OCI-LY3 (cell line): Measurements from ENCODE around the gene PRDX3.

ENCODE experiments used
- EZH2phosphoT487 ChIP-seq: fragments of 200-600 bp; shearing (Covaris generic); IDR thresholded peaks from 2 replicates; pipeline ENCODE4 v1.6.1; 2018; ENCODE audit warnings: antibody characterized with exemption, mixed run types, low read depth
- TF ChIP-seq, protein P1 (sequence below): fragments of 200-600, 300-600 bp; sonication (generic); IDR thresholded peaks from 2 replicates; pipeline ENCODE4 v1.5.1; 2014; ENCODE audit warnings: antibody characterized with exemption, low read length, low read depth

DNA sequence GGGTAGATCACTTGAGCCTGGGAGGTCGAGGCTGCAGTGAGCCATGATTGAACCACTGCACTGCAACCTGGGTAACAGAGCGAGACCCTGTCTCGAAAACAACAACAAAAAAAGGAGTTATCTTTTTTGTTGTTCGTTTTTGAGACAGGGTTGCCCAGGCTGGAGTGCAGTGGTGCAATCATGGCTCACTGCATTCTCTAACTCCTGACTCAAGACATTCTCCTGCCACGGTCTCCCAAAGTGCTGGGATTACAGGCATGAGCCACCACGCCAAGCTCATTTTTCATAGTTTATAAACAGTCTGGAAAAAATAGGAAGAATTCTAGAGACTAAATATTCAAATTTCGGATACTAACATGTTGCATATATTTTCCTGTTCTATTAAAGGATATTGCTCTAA, 42.5 kb downstream of the PRDX3 start:
- TF ChIP-seq, protein P1, sequence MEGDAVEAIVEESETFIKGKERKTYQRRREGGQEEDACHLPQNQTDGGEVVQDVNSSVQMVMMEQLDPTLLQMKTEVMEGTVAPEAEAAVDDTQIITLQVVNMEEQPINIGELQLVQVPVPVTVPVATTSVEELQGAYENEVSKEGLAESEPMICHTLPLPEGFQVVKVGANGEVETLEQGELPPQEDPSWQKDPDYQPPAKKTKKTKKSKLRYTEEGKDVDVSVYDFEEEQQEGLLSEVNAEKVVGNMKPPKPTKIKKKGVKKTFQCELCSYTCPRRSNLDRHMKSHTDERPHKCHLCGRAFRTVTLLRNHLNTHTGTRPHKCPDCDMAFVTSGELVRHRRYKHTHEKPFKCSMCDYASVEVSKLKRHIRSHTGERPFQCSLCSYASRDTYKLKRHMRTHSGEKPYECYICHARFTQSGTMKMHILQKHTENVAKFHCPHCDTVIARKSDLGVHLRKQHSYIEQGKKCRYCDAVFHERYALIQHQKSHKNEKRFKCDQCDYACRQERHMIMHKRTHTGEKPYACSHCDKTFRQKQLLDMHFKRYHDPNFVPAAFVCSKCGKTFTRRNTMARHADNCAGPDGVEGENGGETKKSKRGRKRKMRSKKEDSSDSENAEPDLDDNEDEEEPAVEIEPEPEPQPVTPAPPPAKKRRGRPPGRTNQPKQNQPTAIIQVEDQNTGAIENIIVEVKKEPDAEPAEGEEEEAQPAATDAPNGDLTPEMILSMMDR: no peak
- TF ChIP-seq EZH2phosphoT487: no peak
